ENCODE measurements around the gene FGD5.

GRCh38 chr3:14911651-14912050 is 92.9 kb downstream of the FGD5 start:
- TF ChIP-seq, protein P1, sequence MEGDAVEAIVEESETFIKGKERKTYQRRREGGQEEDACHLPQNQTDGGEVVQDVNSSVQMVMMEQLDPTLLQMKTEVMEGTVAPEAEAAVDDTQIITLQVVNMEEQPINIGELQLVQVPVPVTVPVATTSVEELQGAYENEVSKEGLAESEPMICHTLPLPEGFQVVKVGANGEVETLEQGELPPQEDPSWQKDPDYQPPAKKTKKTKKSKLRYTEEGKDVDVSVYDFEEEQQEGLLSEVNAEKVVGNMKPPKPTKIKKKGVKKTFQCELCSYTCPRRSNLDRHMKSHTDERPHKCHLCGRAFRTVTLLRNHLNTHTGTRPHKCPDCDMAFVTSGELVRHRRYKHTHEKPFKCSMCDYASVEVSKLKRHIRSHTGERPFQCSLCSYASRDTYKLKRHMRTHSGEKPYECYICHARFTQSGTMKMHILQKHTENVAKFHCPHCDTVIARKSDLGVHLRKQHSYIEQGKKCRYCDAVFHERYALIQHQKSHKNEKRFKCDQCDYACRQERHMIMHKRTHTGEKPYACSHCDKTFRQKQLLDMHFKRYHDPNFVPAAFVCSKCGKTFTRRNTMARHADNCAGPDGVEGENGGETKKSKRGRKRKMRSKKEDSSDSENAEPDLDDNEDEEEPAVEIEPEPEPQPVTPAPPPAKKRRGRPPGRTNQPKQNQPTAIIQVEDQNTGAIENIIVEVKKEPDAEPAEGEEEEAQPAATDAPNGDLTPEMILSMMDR (IDR thresholded peaks at IDR 0.05) = no peak
- no peak for TF ChIP-seq POLR2A (IDR thresholded peaks at IDR 0.05)

Measured in uterus (tissue), 2 donors.